GM12878 (cell line): Measurements from ENCODE around the gene ZBTB32. TPM values are rescaled to one million over a fixed set of nuclear protein-coding genes. Genes with fewer than 3 reads are reported as not detected.

Experiments used
- ATF7 ChIP-seq: fragments of 450-650 bp; IDR thresholded peaks from 2 replicates; pipeline ENCODE4 v1.6.1; 2016; ENCODE audit warnings: low read depth, mild to moderate bottlenecking
- BCL11A ChIP-seq: IDR thresholded peaks from 2 replicates; pipeline ENCODE4 v1.6.1; 2011; ENCODE audit warnings: low read depth, low read length
- CEBPZ ChIP-seq: fragments of 150-350 bp; IDR thresholded peaks from 2 replicates; pipeline ENCODE4 v1.6.1; 2016; ENCODE audit warnings: low read depth, low read length
- CREM ChIP-seq: IDR thresholded peaks from 2 replicates; pipeline ENCODE4 v1.6.1; 2014; ENCODE audit warnings: antibody characterized with exemption, low read depth
- DPF2 ChIP-seq: fragments of 450-650 bp; IDR thresholded peaks from 2 replicates; pipeline ENCODE4 v1.6.1; 2017; ENCODE audit warnings: mild to moderate bottlenecking
- E4F1 ChIP-seq: fragments of 450-650 bp; IDR thresholded peaks from 2 replicates; pipeline ENCODE4 v1.6.1; 2018; ENCODE audit warnings: borderline replicate concordance, mild to moderate bottlenecking; ENCODE audit not compliant: partially characterized antibody
- ELK1 ChIP-seq: IDR thresholded peaks from 2 replicates; pipeline ENCODE4 v1.6.1; 2012; ENCODE audit warnings: low read depth, low read length, improper control_type of control experiment
- ESRRA ChIP-seq: IDR thresholded peaks from 2 replicates; pipeline ENCODE4 v1.6.1; 2012; ENCODE audit warnings: mild to moderate bottlenecking, low read length, improper control_type of control experiment
- EZH2 ChIP-seq: IDR thresholded peaks from 2 replicates; pipeline ENCODE4 v1.6.1; 2012; ENCODE audit warnings: low read depth, mild to moderate bottlenecking, control low read depth, inconsistent platforms, low read length, borderline replicate concordance; ENCODE audit not compliant: control insufficient read depth
- FOS ChIP-seq: IDR thresholded peaks from 3 replicates; pipeline ENCODE4 v1.6.1; 2011; ENCODE audit warnings: borderline replicate concordance; ENCODE audit not compliant: insufficient read length; ENCODE audit errors: extremely low read depth
- HDAC2 ChIP-seq: fragments of 200-600 bp; sonication (generic); IDR thresholded peaks from 2 replicates; pipeline ENCODE4 v1.6.1; 2017
- MTA2 ChIP-seq: fragments of 450-650 bp; IDR thresholded peaks from 2 replicates; pipeline ENCODE4 v1.6.1; 2016; ENCODE audit warnings: low read depth, mild to moderate bottlenecking, moderate library complexity
- MXI1 ChIP-seq: fragments of 150-350 bp; IDR thresholded peaks from 2 replicates; pipeline ENCODE4 v1.6.1; 2011; ENCODE audit warnings: low read depth, mild to moderate bottlenecking, inconsistent platforms, low read length, improper control_type of control experiment
- MYC ChIP-seq: IDR thresholded peaks from 2 replicates; pipeline ENCODE4 v1.6.1; 2011; ENCODE audit warnings: mild to moderate bottlenecking, low read length, moderate library complexity, inconsistent platforms; ENCODE audit not compliant: insufficient read depth, insufficient replicate concordance, insufficient read length, severe bottlenecking
- POLR2AphosphoS2 ChIP-seq: IDR thresholded peaks from 2 replicates; pipeline ENCODE4 v1.6.1; 2011; ENCODE audit warnings: low read depth, mild to moderate bottlenecking, low read length, improper control_type of control experiment, moderate library complexity
- REST ChIP-seq: IDR thresholded peaks from 2 replicates; pipeline ENCODE4 v1.6.1; 2012; ENCODE audit warnings: mild to moderate bottlenecking, low read depth, low read length
- SIN3A ChIP-seq: IDR thresholded peaks from 2 replicates; pipeline ENCODE4 v1.6.1; 2012; ENCODE audit warnings: low read depth, low read length, improper control_type of control experiment
- SUPT20H ChIP-seq: IDR thresholded peaks from 2 replicates; pipeline ENCODE4 v1.6.1; 2011; ENCODE audit warnings: low read depth, mild to moderate bottlenecking, low read length, moderate library complexity, borderline replicate concordance; ENCODE audit not compliant: control insufficient read depth
- ZNF622 ChIP-seq: fragments of 450-650 bp; IDR thresholded peaks from 2 replicates; pipeline ENCODE4 v1.6.1; 2017; ENCODE audit warnings: mild to moderate bottlenecking, inconsistent platforms
- polyA plus RNA-seq, 11 experiments: library from polyadenylated mRNA; depleted of rRNA in 4 of 11; unstranded in 6 of 11; stranded (reverse) in 5 of 11; fragments of >200 nt; fragmentation: Nextera tagmentation in 4 of 11; fragmentation: Illumina TruSeq in 1 of 11; extraction: Ambion mirVana in 4 of 11; extraction: Trizol in 1 of 11; gene quantifications; 1 replicate in 1 of 11; 2 replicates in 10 of 11; pipeline versions ENCODE4 v1.2.1 to v1.2.3, GENCODE V29; 2011 to 2016; ENCODE audit warnings: inconsistent platforms in 2 of 11, missing spikeins in 2 of 11, low read depth in 1 of 11
- total RNA-seq, 4 experiments: library from RNA; depleted of rRNA in 3 of 4; stranded (reverse); fragments of >200 nt in 3 of 4; fragmentation: Illumina TruSeq in 1 of 4; extraction: Trizol in 1 of 4; gene quantifications; 2 replicates each; pipeline versions ENCODE4 v1.2.1 to v1.2.3, GENCODE V29; 2013 to 2021

The ZBTB32 gene
- total and polyA plus RNA-seq, 10 of the 15 experiments (the other 5 are each of a cell fraction or from before 2014, with no cell fraction given): 1.0 to 46.7 (median 16.0) TPM

GRCh38 chr19:35702223-35703012, 1.9 kb upstream of the ZBTB32 start (continued):
- TF ChIP-seq POLR2AphosphoS2 (peak; percentile 71; the same call in 1 of the 2 replicates), MTA2 (peak; percentile 29; the same call in 1 of the 2 replicates), CREM (peak; percentile 50; the same call in 1 of the 2 replicates), DPF2 (peak; percentile 100), ATF7 (peak; percentile 33), FOS (peak; percentile 98), MXI1 (no peak), BCL11A (no peak), MYC (peak; percentile 13), ELK1 (no peak), SUPT20H (no peak), E4F1 (peak; percentile 12), ESRRA (no peak), SIN3A (no peak), EZH2 (no peak), ZNF622 (peak; percentile 44; the same call in 1 of the 2 replicates), CEBPZ (peak; percentile 96), HDAC2 (no peak), REST (no peak)
